Measurements from ENCODE around the gene MGAM2.

DNA sequence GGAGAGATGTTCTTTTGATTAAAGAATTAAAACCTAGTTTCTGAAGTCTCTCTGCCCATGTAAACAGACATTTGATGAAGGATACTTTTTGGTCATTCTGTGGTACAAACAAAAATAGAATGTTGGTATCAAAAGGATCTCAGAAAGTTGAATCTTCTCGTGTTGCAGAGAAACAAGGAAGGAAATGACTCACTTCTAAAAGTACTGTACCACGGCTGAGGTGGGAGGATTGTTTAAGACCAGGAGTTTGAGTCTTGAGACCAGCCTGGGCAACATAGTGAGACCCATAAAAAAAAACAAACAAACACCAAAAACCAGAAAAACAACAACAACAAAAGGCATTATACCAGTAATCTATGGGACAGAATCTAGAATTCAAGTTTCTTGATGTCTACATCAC, 76.6 kb downstream of the MGAM2 start:
- TF ChIP-seq, protein P1, sequence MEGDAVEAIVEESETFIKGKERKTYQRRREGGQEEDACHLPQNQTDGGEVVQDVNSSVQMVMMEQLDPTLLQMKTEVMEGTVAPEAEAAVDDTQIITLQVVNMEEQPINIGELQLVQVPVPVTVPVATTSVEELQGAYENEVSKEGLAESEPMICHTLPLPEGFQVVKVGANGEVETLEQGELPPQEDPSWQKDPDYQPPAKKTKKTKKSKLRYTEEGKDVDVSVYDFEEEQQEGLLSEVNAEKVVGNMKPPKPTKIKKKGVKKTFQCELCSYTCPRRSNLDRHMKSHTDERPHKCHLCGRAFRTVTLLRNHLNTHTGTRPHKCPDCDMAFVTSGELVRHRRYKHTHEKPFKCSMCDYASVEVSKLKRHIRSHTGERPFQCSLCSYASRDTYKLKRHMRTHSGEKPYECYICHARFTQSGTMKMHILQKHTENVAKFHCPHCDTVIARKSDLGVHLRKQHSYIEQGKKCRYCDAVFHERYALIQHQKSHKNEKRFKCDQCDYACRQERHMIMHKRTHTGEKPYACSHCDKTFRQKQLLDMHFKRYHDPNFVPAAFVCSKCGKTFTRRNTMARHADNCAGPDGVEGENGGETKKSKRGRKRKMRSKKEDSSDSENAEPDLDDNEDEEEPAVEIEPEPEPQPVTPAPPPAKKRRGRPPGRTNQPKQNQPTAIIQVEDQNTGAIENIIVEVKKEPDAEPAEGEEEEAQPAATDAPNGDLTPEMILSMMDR (IDR thresholded peaks at IDR 0.05) = no peak
- no peak for TF ChIP-seq POLR2A (IDR thresholded peaks at IDR 0.05)

Measured in testis (tissue), 2 donors.